Esophagus (tissue), 2 donors: ENCODE results near the gene ZC3H11A. TPM values are rescaled to one million over a fixed set of nuclear protein-coding genes. Genes with fewer than 3 reads are reported as not detected.
"Not testable (repeated sequence)": the region's sequence is repeated elsewhere in the genome, so short reads cannot be mapped to it uniquely, and the experiment has no call there.

ENCODE experiments used
- H3K27ac ChIP-seq, 2 donors: one replicate each; pipeline ENCODE4 v1.5.1; 2013; ENCODE audit warnings: low read depth in 2 of 2, mild to moderate bottlenecking in 2 of 2, inconsistent platforms in 1 of 2, low read length in 1 of 2, moderate library complexity in 1 of 2
- H3K27me3 ChIP-seq, 2 donors: one replicate each; pipeline ENCODE4 v1.6.1; 2013; ENCODE audit warnings: low read length in 2 of 2, control low read depth in 1 of 2, mild to moderate bottlenecking in 1 of 2; ENCODE audit not compliant: insufficient read depth in 2 of 2, control insufficient read depth in 1 of 2
- H3K36me3 ChIP-seq, 2 donors: one replicate each; pipeline ENCODE4 v1.6.1; 2013; ENCODE audit warnings: low read length in 1 of 2; ENCODE audit not compliant: control insufficient read depth in 2 of 2, insufficient read depth in 2 of 2
- H3K4me1 ChIP-seq, 2 donors: one replicate each; pipeline ENCODE4 v1.6.1; 2013; ENCODE audit warnings: low read length in 1 of 2; ENCODE audit not compliant: control insufficient read depth in 2 of 2, insufficient read depth in 2 of 2
- H3K4me3 ChIP-seq, 2 donors: one replicate each; pipeline ENCODE4 v1.5.1; 2013; ENCODE audit warnings: low read length in 2 of 2, mild to moderate bottlenecking in 2 of 2, low read depth in 1 of 2, moderate library complexity in 1 of 2
- H3K9me3 ChIP-seq, 2 donors: one replicate each; pipeline ENCODE4 v1.6.1; 2013; ENCODE audit warnings: mild to moderate bottlenecking in 2 of 2, low read depth in 1 of 2, low read length in 1 of 2, moderate library complexity in 1 of 2; ENCODE audit not compliant: control insufficient read depth in 2 of 2, insufficient read depth in 1 of 2
- WGBS, 2 donors: extraction: QIAGEN DNeasy Blood & Tissue Kit; methylation state at CpG; one replicate each; pipeline ENCODE4 v1.1.7; 2013; 5-methylcytosine and 5-hydroxymethylcytosine counted together
- polyA plus RNA-seq, 2 donors: library from polyadenylated mRNA; stranded (reverse); fragments of 200-250 nt; gene quantifications; one replicate each; pipeline ENCODE4 v1.2.3, GENCODE V29; 2013
- donor health status: healthy with polysubstance abuse.
- donor health status: Bipolar disorder and iron deficiency.

The ZC3H11A gene
- polyA plus RNA-seq, 2 donors: 35.8 to 38.3 TPM

- no peak overlapping the region for H3K4me3 ChIP-seq
- H3K36me3 ChIP-seq: no peaks in the 10 kb centered on the region
- no peaks in the 10 kb centered on the region for H3K27me3 ChIP-seq
- H3K4me1 ChIP-seq: no peaks in the 10 kb centered on the region
- WGBS, 2 donors: 79 to 80% methylated on average over 3 of the region's 3 CpGs
- H3K9me3 ChIP-seq: no peaks in the 10 kb centered on the region
- H3K27ac ChIP-seq: no peak overlapping the region
Observed at GRCh38 chr1:203778146-203778545, 17.3 kb upstream of the ZC3H11A start.

GRCh38 chr1:203778789-203779188 is 16.6 kb upstream of the ZC3H11A start:
- H3K27ac ChIP-seq: no peak overlapping the region
- no peaks in the 10 kb centered on the region for H3K27me3 ChIP-seq
- no peak overlapping the region for H3K4me3 ChIP-seq
- no peaks in the 10 kb centered on the region for H3K36me3 ChIP-seq
- 92% methylated on average over 4 of the region's 4 CpGs for WGBS, 2 donors
- no peaks in the 10 kb centered on the region for H3K4me1 ChIP-seq
- H3K9me3 ChIP-seq: no peaks in the 10 kb centered on the region

DNA sequence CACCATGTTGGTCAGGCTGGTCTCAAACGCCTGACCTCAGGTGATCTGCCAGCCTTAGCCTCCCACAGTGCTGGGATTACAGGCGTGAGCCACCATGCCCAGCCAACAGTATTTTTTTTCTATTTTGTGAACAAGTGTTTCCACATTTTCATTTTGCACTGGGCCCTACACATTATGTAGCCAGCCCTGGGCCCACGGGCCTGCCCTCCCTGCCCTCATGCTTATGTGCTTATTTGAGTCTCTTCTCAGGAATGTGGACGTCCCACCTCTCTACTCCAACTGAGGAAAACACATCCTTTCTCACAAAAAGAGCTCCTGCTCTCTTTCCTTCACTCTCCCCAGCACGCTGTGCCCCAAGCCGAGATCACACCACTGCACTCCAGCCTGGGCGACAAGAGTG is 13.5 kb upstream of the ZC3H11A start:
- Histone ChIP-seq H3K9me3 (no peaks in the 10 kb centered on the region), H3K27ac (no peak overlapping the region), H3K27me3 (no peaks in the 10 kb centered on the region), H3K4me3 (no peak overlapping the region), H3K4me1 (no peaks in the 10 kb centered on the region), H3K36me3 (no peaks in the 10 kb centered on the region)
- 89 to 91% methylated on average over 7 of the region's 7 CpGs for WGBS, 2 donors

- no peak overlapping the region for H3K4me3 ChIP-seq
- no peaks in the 10 kb centered on the region for H3K27me3 ChIP-seq
- H3K27ac ChIP-seq: no peak overlapping the region
- H3K9me3 ChIP-seq: no peaks in the 10 kb centered on the region
- no peaks in the 10 kb centered on the region for H3K4me1 ChIP-seq
- H3K36me3 ChIP-seq: no peaks in the 10 kb centered on the region
- WGBS, 2 donors: 86 to 88% methylated on average over 3 of the region's 3 CpGs
Observed at GRCh38 chr1:203789966-203790365, 5.5 kb upstream of the ZC3H11A start.

DNA sequence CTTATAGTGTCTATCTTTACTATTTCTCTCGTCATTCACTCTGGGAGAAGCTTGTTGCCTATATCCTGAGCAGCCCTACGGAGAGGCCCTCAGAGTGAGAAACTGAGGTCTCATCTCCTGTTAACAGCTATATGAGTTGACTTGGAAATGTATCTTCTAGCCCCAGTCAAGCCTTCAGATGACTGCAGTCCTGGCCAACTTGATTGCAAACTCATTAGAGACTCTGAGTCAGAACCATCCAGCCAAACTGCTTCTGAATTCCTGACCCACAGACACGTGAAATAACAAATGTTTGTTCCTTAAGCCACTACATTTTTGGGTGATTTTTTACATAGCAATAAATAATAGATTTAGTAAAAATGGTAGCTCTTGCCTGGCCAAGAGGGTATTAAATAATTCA is 3.9 kb upstream of the ZC3H11A start:
- H3K27me3 ChIP-seq: no peaks in the 10 kb centered on the region
- no peaks in the 10 kb centered on the region for H3K9me3 ChIP-seq
- no peaks in the 10 kb centered on the region for H3K36me3 ChIP-seq
- H3K27ac ChIP-seq: no peak overlapping the region
- H3K4me1 ChIP-seq: no peaks in the 10 kb centered on the region
- H3K4me3 ChIP-seq: no peak overlapping the region
- WGBS, 2 donors: 79 to 81% methylated on average over 3 of the region's 3 CpGs

- Histone ChIP-seq H3K9me3 (no peaks in the 10 kb centered on the region), H3K36me3 (no peaks in the 10 kb centered on the region), H3K4me1 (no peaks in the 10 kb centered on the region), H3K4me3 (no peak overlapping the region), H3K27me3 (no peaks in the 10 kb centered on the region), H3K27ac (no peak overlapping the region)
- 70 to 81% methylated on average over 2 of the region's 2 CpGs for WGBS, 2 donors
Observed at GRCh38 chr1:203792486-203792885, 2.9 kb upstream of the ZC3H11A start.

- not testable (repeated sequence) for H3K36me3 ChIP-seq, H3K4me1 ChIP-seq, H3K27me3 ChIP-seq, H3K27ac ChIP-seq, H3K9me3 ChIP-seq, H3K4me3 ChIP-seq
- WGBS, 2 donors: 94 to 98% methylated on average over 7 of the region's 7 CpGs
Observed at GRCh38 chr1:203793561-203793960, 1.9 kb upstream of the ZC3H11A start.

DNA sequence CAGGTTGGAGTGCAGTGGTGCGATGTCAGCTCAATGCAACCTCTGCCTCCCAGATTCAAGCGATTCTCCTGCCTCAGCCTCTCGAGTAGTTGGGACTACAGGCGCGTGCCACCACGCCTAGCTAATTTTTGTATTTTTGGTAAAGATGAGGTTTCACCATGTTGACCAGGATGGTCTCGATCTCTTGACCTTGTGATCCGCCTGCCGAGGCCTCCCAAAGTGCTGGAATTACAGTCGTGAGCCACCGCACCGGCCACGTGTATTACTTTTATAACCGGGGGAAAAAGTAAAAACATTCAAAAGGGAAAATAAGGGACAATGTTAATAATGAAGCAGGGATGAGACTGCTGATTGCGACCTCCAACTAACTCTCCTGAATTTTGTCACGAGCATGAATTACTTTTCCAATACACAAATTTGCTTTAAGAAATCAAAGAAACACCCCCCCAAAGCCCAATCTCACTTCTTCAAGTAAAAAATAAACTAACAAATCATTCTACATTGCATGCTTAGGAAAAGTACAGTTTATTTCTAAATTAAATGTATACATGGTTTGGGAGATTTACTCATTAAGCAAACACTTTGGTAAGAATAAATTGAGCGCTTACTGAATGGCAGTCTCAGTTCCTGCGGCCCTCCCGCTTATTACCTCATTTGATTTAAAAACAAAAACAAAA is 521 bp upstream of the ZC3H11A start:
- WGBS, 2 donors: 72 to 77% methylated on average over 19 of the region's 19 CpGs
- H3K4me3 ChIP-seq: peak overlapping the region in 1 of 2 donors; percentile 93
- H3K4me1 ChIP-seq: peaks cover 0 to 3% of the 10 kb centered on the region in 2 donors
- H3K27me3 ChIP-seq: no peaks in the 10 kb centered on the region
- peak overlapping the region; percentile 90 to 92 for H3K27ac ChIP-seq
- no peaks in the 10 kb centered on the region for H3K9me3 ChIP-seq
- no peaks in the 10 kb centered on the region for H3K36me3 ChIP-seq

GRCh38 chr1:203796236-203796605 is 798 bp downstream of the ZC3H11A start:
- no peaks in the 10 kb centered on the region for H3K9me3 ChIP-seq
- peak overlapping the region; percentile 63 to 93 for H3K4me3 ChIP-seq
- H3K4me1 ChIP-seq: peaks cover 0 to 3% of the 10 kb centered on the region in 2 donors
- 0% methylated on average over 12 of the region's 12 CpGs for WGBS, 2 donors
- no peaks in the 10 kb centered on the region for H3K36me3 ChIP-seq
- H3K27ac ChIP-seq: peak overlapping the region; percentile 90 to 92
- no peaks in the 10 kb centered on the region for H3K27me3 ChIP-seq

DNA sequence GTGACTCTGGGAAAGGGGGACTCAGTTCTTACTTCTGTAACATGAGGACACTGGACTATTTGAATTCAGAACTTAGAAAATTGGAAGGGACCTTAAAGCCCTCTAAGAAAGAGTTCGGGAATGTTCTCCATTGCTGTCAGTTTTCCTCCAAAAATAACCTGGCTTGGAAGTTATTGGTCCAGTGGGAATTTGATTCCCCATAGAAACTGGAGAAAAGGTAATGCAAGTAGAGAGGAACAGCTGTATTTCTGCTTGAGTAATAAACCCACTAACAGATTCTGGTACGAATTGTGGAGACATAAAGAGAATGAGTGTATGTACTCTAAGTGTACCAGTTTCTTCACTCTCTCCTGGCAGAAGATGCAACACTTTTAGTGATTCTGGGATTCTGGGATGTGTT is 1.8 kb downstream of the ZC3H11A start:
- H3K27ac ChIP-seq: peak overlapping the region in 1 of 2 donors; percentile 22
- H3K4me1 ChIP-seq: peaks cover 0 to 3% of the 10 kb centered on the region in 2 donors
- H3K4me3 ChIP-seq: peak overlapping the region in 1 of 2 donors; percentile 93

More for the DNA sequence above, 1.8 kb downstream of the ZC3H11A start:
- 62 to 64% methylated on average over 2 of the region's 2 CpGs for WGBS, 2 donors
- H3K9me3 ChIP-seq: no peaks in the 10 kb centered on the region
- H3K36me3 ChIP-seq: no peaks in the 10 kb centered on the region
- H3K27me3 ChIP-seq: no peaks in the 10 kb centered on the region
